WTC11 (cell line): ENCODE measurements around the gene SLC35F1. TPM values are rescaled to one million over a fixed set of nuclear protein-coding genes. Genes with fewer than 3 reads are reported as not detected.

Experiments
- ATAC-seq: fragments of 200-7000 bp; cut with Tn5 transposase; 2 replicates; pipeline ENCODE4 v1.10.0; 2021; ENCODE audit warnings: mild to moderate bottlenecking, moderate library complexity
- CTCF ChIA-PET: fragments of 300-600 bp; sonication (Branson Sonifier 250); formaldehyde crosslinking; loops from one replicate; lab custom pipeline; 2021; ENCODE audit warnings: antibody characterized with exemption; lab: Charles Lee
- POLR2A ChIA-PET: fragments of 350-600 bp; sonication (Branson Sonifier 250); formaldehyde crosslinking; loops from one replicate; lab custom pipeline; 2021; ENCODE audit warnings: antibody characterized with exemption; lab: Charles Lee
- DNase-seq: peaks from one replicate; pipeline ENCODE4 v3.0.0; 2021; ENCODE audit warnings: low spot score
- H3K27ac Mint-ChIP-seq: 2 replicates; pipeline ENCODE4 v1.8.0; 2021; ENCODE audit warnings: mixed read lengths
- H3K27me3 Mint-ChIP-seq: 2 replicates; pipeline ENCODE4 v1.8.0; 2021; ENCODE audit warnings: low read depth, mild to moderate bottlenecking, moderate library complexity, mixed read lengths
- H3K36me3 Mint-ChIP-seq: 2 replicates; pipeline ENCODE4 v1.8.0; 2021; ENCODE audit warnings: mixed read lengths
- H3K4me1 Mint-ChIP-seq: 2 replicates; pipeline ENCODE4 v1.8.0; 2022; ENCODE audit warnings: mixed read lengths
- H3K4me3 Mint-ChIP-seq: 2 replicates; pipeline ENCODE4 v1.8.0; 2021; ENCODE audit warnings: mild to moderate bottlenecking, moderate library complexity, mixed read lengths
- H3K9me3 Mint-ChIP-seq: 2 replicates; pipeline ENCODE4 v1.8.0; 2021; ENCODE audit warnings: mixed read lengths
- EMX1 ChIP-seq: fragments of 250-450 bp; sonication (Bioruptor Pico); IDR thresholded peaks from 2 replicates; pipeline ENCODE4 v1.8.0; 2021; ENCODE audit warnings: mild to moderate bottlenecking
- FOXK1 ChIP-seq: sonication (generic); formaldehyde crosslinking; IDR thresholded peaks from 2 replicates; pipeline ENCODE4 v1.8.0; 2022; ENCODE audit warnings: mild to moderate bottlenecking, moderate library complexity, missing genetic modification reagents
- MXD4 ChIP-seq: fragments of 250-450 bp; sonication (Bioruptor Pico); IDR thresholded peaks from 2 replicates; pipeline ENCODE4 v1.8.0; 2021; ENCODE audit warnings: mild to moderate bottlenecking, moderate library complexity, borderline replicate concordance
- NFATC4 ChIP-seq: fragments of 250-450 bp; sonication (Bioruptor Pico); IDR thresholded peaks from 2 replicates; pipeline ENCODE4 v1.9.0; 2021; ENCODE audit warnings: mild to moderate bottlenecking
- NR2C2 ChIP-seq: sonication (generic); formaldehyde crosslinking; IDR thresholded peaks from 2 replicates; pipeline ENCODE4 v1.8.0; 2022; ENCODE audit warnings: mild to moderate bottlenecking, missing genetic modification reagents
- NR3C1 ChIP-seq: sonication (generic); formaldehyde crosslinking; conservative IDR thresholded peaks from 2 replicates; pipeline ENCODE4 v1.8.1; 2023; ENCODE audit warnings: low read depth, mild to moderate bottlenecking, missing genetic modification reagents
- SMAD3 ChIP-seq: sonication (generic); formaldehyde crosslinking; IDR thresholded peaks from 2 replicates; pipeline ENCODE4 v1.8.0; 2022; ENCODE audit warnings: missing genetic modification reagents, mild to moderate bottlenecking, borderline replicate concordance
- SMAD4 ChIP-seq: sonication (generic); formaldehyde crosslinking; IDR thresholded peaks from 2 replicates; pipeline ENCODE4 v1.8.0; 2022; ENCODE audit warnings: mild to moderate bottlenecking, missing genetic modification reagents
- SOX15 ChIP-seq: fragments of 250-450 bp; sonication (Bioruptor Pico); IDR thresholded peaks from 2 replicates; pipeline ENCODE4 v1.9.0; 2021; ENCODE audit warnings: mild to moderate bottlenecking
- SP1 ChIP-seq: sonication (generic); formaldehyde crosslinking; conservative IDR thresholded peaks from 2 replicates; pipeline ENCODE4 v1.8.1; 2022; ENCODE audit warnings: missing genetic modification reagents
- ZNF121 ChIP-seq: sonication (generic); formaldehyde crosslinking; IDR thresholded peaks from 2 replicates; pipeline ENCODE4 v1.8.0; 2023; ENCODE audit warnings: missing genetic modification reagents
- ZNF138 ChIP-seq: sonication (generic); formaldehyde crosslinking; conservative IDR thresholded peaks from 2 replicates; pipeline ENCODE4 v1.8.1; 2022; ENCODE audit warnings: mild to moderate bottlenecking, moderate library complexity, missing genetic modification reagents
- ZNF219 ChIP-seq: sonication (generic); formaldehyde crosslinking; IDR thresholded peaks from 2 replicates; pipeline ENCODE4 v1.8.0; 2023; ENCODE audit warnings: missing genetic modification reagents, mild to moderate bottlenecking, borderline replicate concordance
- ZNF232 ChIP-seq: sonication (generic); formaldehyde crosslinking; IDR thresholded peaks from 2 replicates; pipeline ENCODE4 v1.8.0; 2022; ENCODE audit warnings: mild to moderate bottlenecking, missing genetic modification reagents
- ZNF263 ChIP-seq: sonication (generic); formaldehyde crosslinking; IDR thresholded peaks from 2 replicates; pipeline ENCODE4 v1.8.1; 2022; ENCODE audit warnings: low read depth, mild to moderate bottlenecking, moderate library complexity, missing genetic modification reagents
- ZNF396 ChIP-seq: fragments of 250-450 bp; sonication (Bioruptor Pico); IDR thresholded peaks from 2 replicates; pipeline ENCODE4 v1.8.0; 2021; ENCODE audit warnings: mild to moderate bottlenecking, moderate library complexity, borderline replicate concordance
- ZNF416 ChIP-seq: fragments of 250-450 bp; sonication (Bioruptor Pico); IDR thresholded peaks from 2 replicates; pipeline ENCODE4 v1.9.0; 2021; ENCODE audit warnings: mild to moderate bottlenecking, inconsistent platforms
- ZNF671 ChIP-seq: fragments of 250-450 bp; sonication (Bioruptor Pico); IDR thresholded peaks from 2 replicates; pipeline ENCODE4 v1.8.0; 2021; ENCODE audit warnings: mild to moderate bottlenecking
- total RNA-seq: library from RNA; stranded (reverse); gene quantifications from 3 replicates; pipeline ENCODE4 v1.2.3, GENCODE V29; 2021
- TF ChIP-seq, protein P1 (sequence below): sonication (generic); formaldehyde crosslinking; conservative IDR thresholded peaks from 2 replicates; pipeline ENCODE4 v1.8.1; 2022; ENCODE audit warnings: mild to moderate bottlenecking, missing genetic modification reagents
- TF ChIP-seq, protein P2 (sequence below): sonication (generic); formaldehyde crosslinking; IDR thresholded peaks from 2 replicates; pipeline ENCODE4 v1.8.1; 2022; ENCODE audit warnings: missing genetic modification reagents, borderline replicate concordance
- TF ChIP-seq, protein P3 (sequence below): fragments of 200-600 bp; IDR thresholded peaks from 2 replicates; pipeline ENCODE4 v1.8.0; 2022; ENCODE audit warnings: antibody characterized with exemption

SLC35F1 gene
- total RNA-seq, 1 experiment from 2014 or later = 11.0 TPM

DNA sequence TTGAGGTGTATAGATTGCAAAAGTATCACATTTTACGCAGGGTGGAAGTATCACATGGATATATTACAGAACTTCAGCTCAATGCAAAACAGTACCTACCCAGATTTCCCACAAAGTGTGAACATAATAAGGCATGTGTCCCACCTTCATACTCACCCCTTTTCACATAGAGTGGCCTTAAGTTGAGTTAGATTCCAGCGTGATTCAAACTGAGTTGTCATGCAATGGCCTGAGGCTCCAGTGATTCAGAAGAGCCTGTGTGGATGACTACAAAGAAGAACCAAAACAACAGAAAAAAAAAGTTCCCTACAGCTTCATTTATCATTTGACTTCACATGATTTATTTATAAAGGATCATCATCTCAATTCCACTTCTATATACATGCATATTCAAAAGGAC is 309.7 kb downstream of the SLC35F1 start (continued):
- TF ChIP-seq MXD4 (CRISPR knock-in tag) = no peak
- TF ChIP-seq, protein P1, sequence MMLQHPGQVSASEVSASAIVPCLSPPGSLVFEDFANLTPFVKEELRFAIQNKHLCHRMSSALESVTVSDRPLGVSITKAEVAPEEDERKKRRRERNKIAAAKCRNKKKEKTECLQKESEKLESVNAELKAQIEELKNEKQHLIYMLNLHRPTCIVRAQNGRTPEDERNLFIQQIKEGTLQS = no peak

DNA sequence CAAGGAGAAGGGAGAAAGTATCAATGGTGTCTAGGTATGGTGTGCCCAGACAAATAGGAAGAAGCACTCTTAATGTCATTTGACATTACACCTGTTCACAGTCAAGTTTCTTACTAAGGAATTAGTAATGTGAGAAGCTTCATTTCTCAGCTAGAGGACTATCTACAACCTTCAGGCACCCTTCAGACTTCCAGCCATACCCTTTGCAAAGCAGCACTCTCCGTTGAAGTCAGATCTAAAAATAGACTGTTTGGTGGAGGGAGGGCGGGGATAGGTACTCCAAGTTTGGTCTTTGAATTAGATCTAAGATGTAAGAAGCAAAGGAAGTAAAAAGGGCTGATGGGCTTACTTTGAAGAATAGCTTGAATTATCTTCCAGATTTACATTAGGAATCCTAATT is 311.1 kb downstream of the SLC35F1 start:
- ChIA-PET POLR2A (no interaction called here), CTCF (no interaction called here)
- Mint-ChIP-seq H3K4me3 (no peak overlapping the region), H3K27ac (no peak overlapping the region), H3K9me3 (peaks cover 9% of the 10 kb centered on the region; the same call in 1 of the 2 replicates), H3K4me1 (no peaks in the 10 kb centered on the region), H3K36me3 (no peaks in the 10 kb centered on the region), H3K27me3 (no peaks in the 10 kb centered on the region)
- TF ChIP-seq ZNF416 (CRISPR knock-in tag) = no peak
- no peak for TF ChIP-seq ZNF263 (CRISPR knock-in tag)
- TF ChIP-seq FOXK1 (CRISPR knock-in tag) = no peak
- TF ChIP-seq SOX15 (CRISPR knock-in tag) = no peak
- TF ChIP-seq ZNF138 (CRISPR knock-in tag) = no peak
- no peak for TF ChIP-seq ZNF219 (CRISPR knock-in tag)
- TF ChIP-seq SP1 (CRISPR knock-in tag) = no peak
- TF ChIP-seq ZNF121 (CRISPR knock-in tag) = no peak
- TF ChIP-seq NFATC4 (CRISPR knock-in tag) = no peak
- no peak for TF ChIP-seq ZNF396 (CRISPR knock-in tag)
- TF ChIP-seq, protein P2, sequence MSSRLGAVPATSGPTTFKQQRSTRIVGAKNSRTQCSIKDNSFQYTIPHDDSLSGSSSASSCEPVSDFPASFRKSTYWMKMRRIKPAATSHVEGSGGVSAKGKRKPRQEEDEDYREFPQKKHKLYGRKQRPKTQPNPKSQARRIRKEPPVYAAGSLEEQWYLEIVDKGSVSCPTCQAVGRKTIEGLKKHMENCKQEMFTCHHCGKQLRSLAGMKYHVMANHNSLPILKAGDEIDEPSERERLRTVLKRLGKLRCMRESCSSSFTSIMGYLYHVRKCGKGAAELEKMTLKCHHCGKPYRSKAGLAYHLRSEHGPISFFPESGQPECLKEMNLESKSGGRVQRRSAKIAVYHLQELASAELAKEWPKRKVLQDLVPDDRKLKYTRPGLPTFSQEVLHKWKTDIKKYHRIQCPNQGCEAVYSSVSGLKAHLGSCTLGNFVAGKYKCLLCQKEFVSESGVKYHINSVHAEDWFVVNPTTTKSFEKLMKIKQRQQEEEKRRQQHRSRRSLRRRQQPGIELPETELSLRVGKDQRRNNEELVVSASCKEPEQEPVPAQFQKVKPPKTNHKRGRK (CRISPR knock-in tag) = no peak
- no peak for TF ChIP-seq SMAD4 (CRISPR knock-in tag)
- no peak for TF ChIP-seq NR2C2
- TF ChIP-seq EMX1 (CRISPR knock-in tag) = no peak
- no peak for TF ChIP-seq ZNF671 (CRISPR knock-in tag)
- no peak for DNase-seq
- ATAC-seq = no peak

DNA sequence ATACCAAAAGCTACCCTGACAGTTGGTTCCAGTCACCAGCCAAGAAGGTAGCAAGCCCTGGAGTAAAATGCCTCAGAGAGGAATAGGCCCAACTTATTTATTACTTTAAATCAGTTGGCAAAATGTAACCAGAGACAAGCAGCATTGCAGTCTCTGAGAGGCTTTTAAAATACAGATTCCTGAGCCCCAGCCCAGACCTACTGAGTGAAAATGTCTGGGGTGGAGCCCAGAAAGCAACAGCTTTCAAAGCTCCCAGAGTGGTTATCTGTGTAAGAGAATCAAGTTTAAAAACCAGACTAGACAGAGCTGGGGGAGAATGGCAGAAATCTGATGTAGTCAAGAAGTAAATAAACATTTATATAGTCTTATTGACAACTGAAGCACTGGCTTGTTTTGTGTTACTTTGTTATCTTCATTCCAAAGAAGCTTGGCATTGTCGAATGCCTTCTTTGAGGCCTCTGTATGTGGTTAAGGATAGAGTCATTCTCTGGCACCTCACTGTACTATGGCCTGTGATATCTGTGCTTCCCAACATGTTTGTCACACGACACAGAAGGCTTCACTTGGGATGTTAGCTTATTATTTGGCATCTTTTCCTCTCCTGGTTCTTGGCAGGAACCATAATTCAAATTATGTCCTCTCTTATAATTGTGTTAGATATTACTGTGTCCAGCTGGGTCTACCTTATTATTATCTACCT is 313.5 kb downstream of the SLC35F1 start:
- Mint-ChIP-seq H3K4me3 (no peak overlapping the region), H3K27me3 (no peaks in the 10 kb centered on the region)
- ATAC-seq = no peak
- TF ChIP-seq NR3C1 (CRISPR knock-in tag) (no peak), SMAD3 (CRISPR knock-in tag) (no peak), ZNF232 (CRISPR knock-in tag) (no peak)
- TF ChIP-seq, protein P3, sequence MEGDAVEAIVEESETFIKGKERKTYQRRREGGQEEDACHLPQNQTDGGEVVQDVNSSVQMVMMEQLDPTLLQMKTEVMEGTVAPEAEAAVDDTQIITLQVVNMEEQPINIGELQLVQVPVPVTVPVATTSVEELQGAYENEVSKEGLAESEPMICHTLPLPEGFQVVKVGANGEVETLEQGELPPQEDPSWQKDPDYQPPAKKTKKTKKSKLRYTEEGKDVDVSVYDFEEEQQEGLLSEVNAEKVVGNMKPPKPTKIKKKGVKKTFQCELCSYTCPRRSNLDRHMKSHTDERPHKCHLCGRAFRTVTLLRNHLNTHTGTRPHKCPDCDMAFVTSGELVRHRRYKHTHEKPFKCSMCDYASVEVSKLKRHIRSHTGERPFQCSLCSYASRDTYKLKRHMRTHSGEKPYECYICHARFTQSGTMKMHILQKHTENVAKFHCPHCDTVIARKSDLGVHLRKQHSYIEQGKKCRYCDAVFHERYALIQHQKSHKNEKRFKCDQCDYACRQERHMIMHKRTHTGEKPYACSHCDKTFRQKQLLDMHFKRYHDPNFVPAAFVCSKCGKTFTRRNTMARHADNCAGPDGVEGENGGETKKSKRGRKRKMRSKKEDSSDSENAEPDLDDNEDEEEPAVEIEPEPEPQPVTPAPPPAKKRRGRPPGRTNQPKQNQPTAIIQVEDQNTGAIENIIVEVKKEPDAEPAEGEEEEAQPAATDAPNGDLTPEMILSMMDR = no peak
- TF ChIP-seq, all 79 proteins: peak for 0
- peaks cover 9% of the 10 kb centered on the region; the same call in 1 of the 2 replicates for H3K9me3 Mint-ChIP-seq
- DNase-seq = no peak
- POLR2A ChIA-PET = no interaction called here
- no peaks in the 10 kb centered on the region for H3K4me1 Mint-ChIP-seq
- H3K27ac Mint-ChIP-seq = no peak overlapping the region; the same call in 1 of the 2 replicates
- CTCF ChIA-PET = no interaction called here
- no peaks in the 10 kb centered on the region for H3K36me3 Mint-ChIP-seq
